H1 (cell line): ENCODE results near the gene SOAT2. TPM values are rescaled to one million over a fixed set of nuclear protein-coding genes. Genes with fewer than 3 reads are reported as not detected.

Experiments used
- CTCF ChIA-PET: fragments of 300-600 bp; sonication (Branson Sonifier 250); formaldehyde crosslinking; loops from one replicate; lab custom pipeline; 2021; ENCODE audit not compliant: partially characterized antibody; lab: Charles Lee
- POLR2A ChIA-PET: fragments of 300-600 bp; sonication (Branson Sonifier 250); formaldehyde crosslinking; loops from one replicate; lab custom pipeline; 2021; ENCODE audit warnings: inconsistent platforms; ENCODE audit not compliant: partially characterized antibody; lab: Charles Lee
- DNase-seq, 2 experiments: peaks; one replicate each; pipeline versions ENCODE4 v3.0.0 to v3.0.0-alpha.2; 2010 to 2022; ENCODE audit warnings: low spot score in 2 of 2, low read depth in 1 of 2, mixed read lengths in 1 of 2
- FAIRE-seq: peaks from 2 replicates; lab custom pipeline; 2011; peaks lifted over from hg19 to GRCh38; lab: Jason Lieb, UNC
- H2AFZ ChIP-seq: 2 replicates; pipeline ENCODE4 v1.8.1; 2012; ENCODE audit warnings: low read length, inconsistent platforms
- H2AK5ac ChIP-seq: 2 replicates; pipeline ENCODE4 v1.6.1; 2013; ENCODE audit warnings: low read depth, low read length
- H2BK120ac ChIP-seq: replicated peaks from 2 replicates; pipeline ENCODE3; 2013; ENCODE audit warnings: low read depth, low read length, inconsistent platforms
- H2BK12ac ChIP-seq: 2 replicates; pipeline ENCODE4 v1.6.1; 2013; ENCODE audit warnings: low read depth, low read length
- H2BK15ac ChIP-seq: 2 replicates; pipeline ENCODE4 v1.6.1; 2013; ENCODE audit warnings: low read length
- H2BK20ac ChIP-seq: 2 replicates; pipeline ENCODE4 v1.6.1; 2013; ENCODE audit warnings: low read length
- H2BK5ac ChIP-seq: 2 replicates; pipeline ENCODE4 v1.6.1; 2013; ENCODE audit warnings: low read depth, low read length
- H3K14ac ChIP-seq: 2 replicates; pipeline ENCODE4 v1.6.1; 2013; ENCODE audit warnings: inconsistent platforms; ENCODE audit not compliant: insufficient read length
- H3K18ac ChIP-seq: 2 replicates; pipeline ENCODE4 v1.6.1; 2013; ENCODE audit warnings: low read length; ENCODE audit errors: extremely low read depth
- H3K23ac ChIP-seq: 2 replicates; pipeline ENCODE4 v1.6.1; 2013; ENCODE audit warnings: inconsistent platforms; ENCODE audit not compliant: insufficient read length
- H3K23me2 ChIP-seq: 2 replicates; pipeline ENCODE4 v1.6.1; 2013; ENCODE audit warnings: low read depth, low read length
- H3K27ac ChIP-seq: 2 replicates; pipeline ENCODE4 v1.6.1; 2011; ENCODE audit warnings: low read depth, low read length, inconsistent platforms
- H3K27me3 ChIP-seq, 4 experiments: replicated peaks in 1 of 4; 1 replicate in 1 of 4; 2 replicates in 3 of 4; pipeline versions ENCODE4 v1.6.1 to v1.8.1; 2011 to 2013; ENCODE audit warnings: low read length in 3 of 4, mild to moderate bottlenecking in 3 of 4, inconsistent platforms in 2 of 4, mixed read lengths in 2 of 4, moderate library complexity in 1 of 4; ENCODE audit not compliant: control insufficient read depth in 3 of 4, insufficient read depth in 3 of 4; ENCODE audit errors: extremely low read depth in 1 of 4
- H3K36me3 ChIP-seq, 4 experiments: 2 replicates each; pipeline versions ENCODE4 v1.6.1 to v1.8.1; 2011 to 2013; ENCODE audit warnings: mild to moderate bottlenecking in 4 of 4, low read length in 3 of 4, moderate library complexity in 2 of 4, control low read depth in 1 of 4, inconsistent platforms in 1 of 4; ENCODE audit not compliant: insufficient read depth in 4 of 4, control insufficient read depth in 2 of 4
- H3K4ac ChIP-seq: replicated peaks from 2 replicates; pipeline ENCODE3; 2013; ENCODE audit warnings: low read length, low read depth, mixed read lengths, inconsistent platforms; ENCODE audit not compliant: insufficient read length
- H3K4me1 ChIP-seq, 4 experiments: replicated peaks in 1 of 4; 1 replicate in 1 of 4; 2 replicates in 3 of 4; pipeline versions ENCODE4 v1.6.1 to v1.8.1; 2011 to 2013; ENCODE audit warnings: low read length in 3 of 4, inconsistent platforms in 2 of 4, mixed read lengths in 1 of 4; ENCODE audit not compliant: insufficient read depth in 4 of 4, control insufficient read depth in 3 of 4
- H3K4me2 ChIP-seq, 2 experiments: 2 replicates each; pipeline versions ENCODE4 v1.6.1 to v1.8.1; 2011 to 2013; ENCODE audit warnings: low read depth in 2 of 2, low read length in 2 of 2, control low read depth in 1 of 2, inconsistent platforms in 1 of 2, mild to moderate bottlenecking in 1 of 2; ENCODE audit not compliant: insufficient read depth in 1 of 2
- H3K4me3 ChIP-seq, 4 experiments: fragments of 200-600, 300-600 bp in 1 of 4; sonication (generic), shearing (Covaris generic), sonication (Bioruptor Twin) in 1 of 4; 2 replicates each; pipeline versions ENCODE4 v1.5.1 to v1.8.1; 2011 to 2016; ENCODE audit warnings: low read length in 4 of 4, low read depth in 3 of 4, control low read depth in 2 of 4, inconsistent platforms in 2 of 4, mild to moderate bottlenecking in 2 of 4, mixed read lengths in 1 of 4, moderate library complexity in 1 of 4; ENCODE audit not compliant: insufficient read depth in 2 of 4; ENCODE audit errors: extremely low read depth in 1 of 4
- H3K56ac ChIP-seq: replicated peaks from 2 replicates; pipeline ENCODE3; 2013; ENCODE audit warnings: low read depth, mild to moderate bottlenecking, mixed read lengths, low read length, inconsistent platforms; ENCODE audit not compliant: insufficient read length
- H3K79me1 ChIP-seq: 2 replicates; pipeline ENCODE4 v1.6.1; 2013; ENCODE audit warnings: low read depth, low read length, control low read depth
- H3K79me2 ChIP-seq, 2 experiments: 2 replicates each; pipeline versions ENCODE4 v1.6.1 to v1.8.1; 2012 to 2013; ENCODE audit warnings: low read length in 2 of 2, mild to moderate bottlenecking in 2 of 2, inconsistent platforms in 1 of 2; ENCODE audit not compliant: insufficient read depth in 2 of 2, control insufficient read depth in 1 of 2
- H3K9ac ChIP-seq, 4 experiments: replicated peaks in 1 of 4; 1 replicate in 1 of 4; 2 replicates in 3 of 4; pipeline versions ENCODE4 v1.6.1 to v1.8.1; 2011 to 2013; ENCODE audit warnings: low read depth in 3 of 4, low read length in 3 of 4, control low read depth in 2 of 4, mild to moderate bottlenecking in 2 of 4, moderate library complexity in 2 of 4, inconsistent platforms in 1 of 4; ENCODE audit errors: extremely low read depth in 1 of 4
- H3K9me3 ChIP-seq, 2 experiments: 2 replicates each; pipeline versions ENCODE4 v1.6.1 to v1.8.1; 2012 to 2013; ENCODE audit warnings: mild to moderate bottlenecking in 2 of 2, moderate library complexity in 2 of 2, control low read depth in 1 of 2, inconsistent platforms in 1 of 2, low read depth in 1 of 2, low read length in 1 of 2, mixed read lengths in 1 of 2; ENCODE audit not compliant: insufficient read depth in 2 of 2
- H4K20me1 ChIP-seq, 2 experiments: replicated peaks in 1 of 2; 2 replicates each; pipeline versions ENCODE3 to v1.8.1; 2011 to 2013; ENCODE audit warnings: inconsistent platforms in 2 of 2, low read length in 2 of 2, mild to moderate bottlenecking in 1 of 2; ENCODE audit not compliant: insufficient read depth in 2 of 2, control insufficient read depth in 1 of 2
- H4K5ac ChIP-seq: 2 replicates; pipeline ENCODE4 v1.6.1; 2013; ENCODE audit warnings: low read length, low read depth, mixed read lengths, inconsistent platforms; ENCODE audit not compliant: insufficient read length
- H4K8ac ChIP-seq: 2 replicates; pipeline ENCODE4 v1.8.0; 2013; ENCODE audit warnings: mild to moderate bottlenecking, moderate library complexity, low read length, inconsistent platforms; ENCODE audit not compliant: insufficient read depth; ENCODE audit errors: extremely low read depth
- H4K91ac ChIP-seq: replicated peaks from 2 replicates; pipeline ENCODE3; 2013; ENCODE audit warnings: low read length, mixed read lengths, inconsistent platforms; ENCODE audit not compliant: insufficient read length
- BACH1 ChIP-seq: IDR thresholded peaks from 2 replicates; pipeline ENCODE4 v1.6.1; 2012; ENCODE audit warnings: low read length, improper control_type of control experiment
- EGR1 ChIP-seq: IDR thresholded peaks from 2 replicates; pipeline ENCODE4 v1.6.1; 2011; ENCODE audit warnings: low read depth, low read length, borderline replicate concordance
- NANOG ChIP-seq: IDR thresholded peaks from 2 replicates; pipeline ENCODE4 v1.6.1; 2011; ENCODE audit warnings: low read length, low read depth, mild to moderate bottlenecking, inconsistent platforms; ENCODE audit not compliant: insufficient read depth, poor library complexity, severe bottlenecking
- WGBS, 2 experiments: shearing (Covaris generic) in 1 of 2; methylation state at CpG; one replicate each; pipeline versions ENCODE4 v1.1.6 to v1.1.7; 2013 to 2015; ENCODE audit warnings: low lambda C conversion rate in 2 of 2, mixed read lengths in 2 of 2, inconsistent platforms in 1 of 2, low coverage in 1 of 2, missing lambda C conversion rate in 1 of 2; ENCODE audit not compliant: insufficient replicate concordance in 2 of 2, insufficient coverage in 1 of 2, insufficient read length in 1 of 2; ENCODE audit errors: extremely low coverage in 1 of 2, missing lambda C conversion rate in 1 of 2; 5-methylcytosine and 5-hydroxymethylcytosine counted together
- polyA plus RNA-seq, 7 experiments: library from polyadenylated mRNA; depleted of rRNA in 3 of 7; stranded (reverse) in 5 of 7; unstranded in 2 of 7; fragments of >200 nt in 5 of 7; fragments of 200-250 nt in 2 of 7; gene quantifications; 1 replicate in 5 of 7; 2 replicates in 1 of 7; 4 replicates in 1 of 7; pipeline versions ENCODE4 v1.2.1 to v1.2.3, GENCODE V29; 2011 to 2013; ENCODE audit warnings: missing spikeins in 2 of 7, mixed read lengths in 2 of 7
- total RNA-seq: library from RNA; stranded (reverse); fragmentation: NEBNext Ultra II Directional; extraction: Animal tissue kit (Norgen Biotek cat#: 25700); gene quantifications from 2 replicates; pipeline ENCODE4 v1.2.1, GENCODE V29; 2021

The SOAT2 gene
- total and polyA plus RNA-seq, 2 of the 8 experiments (the other 6 are each of a cell fraction or from before 2014, with no cell fraction given), result 0.08 TPM; not detected in 1

GRCh38 chr12:53090554-53090953 is 12.7 kb upstream of the SOAT2 start:
- H2BK5ac ChIP-seq, result no peak overlapping the region
- H3K4me2 ChIP-seq, result no peak overlapping the region
- H3K23ac ChIP-seq, result no peak overlapping the region
- H3K36me3 ChIP-seq, result no peaks in the 10 kb centered on the region
- no peak overlapping the region for H3K27ac ChIP-seq
- H4K5ac ChIP-seq, result no peak overlapping the region
- H3K4ac ChIP-seq, result no peak overlapping the region
- H3K18ac ChIP-seq, result no peak overlapping the region
- ChIA-PET POLR2A (no interaction called here), CTCF (interaction anchor here (0.8 to 19.1 kb wide), 2 partner anchors 9 to 20 kb away, joined by 3 to 531 read pairs; partner anchors contain the start of gene SPRYD3)
- no peak overlapping the region for H4K8ac ChIP-seq
- H3K9ac ChIP-seq, result no peak overlapping the region
- no peak overlapping the region for H2BK20ac ChIP-seq
- H3K79me1 ChIP-seq, result no peaks in the 10 kb centered on the region
- no peaks in the 10 kb centered on the region for H3K9me3 ChIP-seq
- no peak overlapping the region for H3K56ac ChIP-seq
- no peak overlapping the region for H2AFZ ChIP-seq
- DNase-seq (no peak), FAIRE-seq (no peak)
- H4K20me1 ChIP-seq, result no peaks in the 10 kb centered on the region
- no peaks in the 10 kb centered on the region for H3K23me2 ChIP-seq
- no peak overlapping the region for H2AK5ac ChIP-seq
- no peaks in the 10 kb centered on the region for H3K79me2 ChIP-seq
- 73% methylated on average over 2 of the region's 2 CpGs; no CpG with 5 or more reads in 1 of the 2 experiments for WGBS, 2 experiments
- no peak overlapping the region for H2BK120ac ChIP-seq
- peaks cover 0 to 3% (median 0%) of the 10 kb centered on the region in 4 experiments; a peak in 1 of 7 replicates for H3K4me1 ChIP-seq
- peaks cover 0 to 3% (median 0%) of the 10 kb centered on the region in 4 experiments; a peak in 1 of 7 replicates for H3K27me3 ChIP-seq
- H2BK15ac ChIP-seq, result no peak overlapping the region
- no peak overlapping the region for H3K14ac ChIP-seq
- H4K91ac ChIP-seq, result no peak overlapping the region
- no peak overlapping the region for H2BK12ac ChIP-seq
- H3K4me3 ChIP-seq, result no peak overlapping the region
- TF ChIP-seq EGR1 (no peak), BACH1 (no peak), NANOG (no peak)
